Keratinocyte (primary cell): ENCODE data around the gene LTBP2. TPM values are rescaled to one million over a fixed set of nuclear protein-coding genes. Genes with fewer than 3 reads are reported as not detected.

Experiments used
- DNase-seq: peaks from one replicate; pipeline ENCODE4 v3.0.0-alpha.2; 2011; ENCODE audit warnings: low read depth, missing footprints, low spot score
- FAIRE-seq: peaks from 2 replicates; lab custom pipeline; 2011; peaks lifted over from hg19 to GRCh38; lab: Jason Lieb, UNC
- H2AFZ ChIP-seq: 2 replicates; pipeline ENCODE4 v1.6.0; 2012; ENCODE audit warnings: low read length, control low read depth, inconsistent platforms; ENCODE audit not compliant: control insufficient read depth
- H3K27ac ChIP-seq: 2 replicates; pipeline ENCODE4 v1.5.1; 2011; ENCODE audit warnings: low read length; ENCODE audit not compliant: control insufficient read depth, insufficient read depth
- H3K27me3 ChIP-seq: 3 replicates; pipeline ENCODE4 v1.6.0; 2011; ENCODE audit warnings: low read length; ENCODE audit not compliant: control insufficient read depth, insufficient read depth; ENCODE audit errors: extremely low read depth
- H3K36me3 ChIP-seq, 2 experiments: 2 replicates in 1 of 2; 3 replicates in 1 of 2; pipeline ENCODE4 v1.5.1; 2011; ENCODE audit warnings: low read length in 2 of 2, mild to moderate bottlenecking in 1 of 2; ENCODE audit not compliant: control insufficient read depth in 2 of 2, insufficient read depth in 2 of 2; ENCODE audit errors: extremely low read depth in 1 of 2
- H3K4me1 ChIP-seq: 3 replicates; pipeline ENCODE4 v1.5.1; 2011; ENCODE audit warnings: low read length; ENCODE audit not compliant: control insufficient read depth, insufficient read depth; ENCODE audit errors: extremely low read depth
- H3K4me2 ChIP-seq: 3 replicates; pipeline ENCODE4 v1.6.0; 2011; ENCODE audit warnings: low read depth, low read length; ENCODE audit not compliant: control insufficient read depth, insufficient read depth; ENCODE audit errors: extremely low read depth
- H3K4me3 ChIP-seq, 3 experiments: fragments of 200-600 bp in 1 of 3; sonication (generic) in 1 of 3; 2 replicates in 2 of 3; 3 replicates in 1 of 3; pipeline ENCODE4 v1.5.1; 2011 to 2016; ENCODE audit warnings: low read length in 3 of 3, mild to moderate bottlenecking in 3 of 3, control low read depth in 2 of 3, inconsistent platforms in 1 of 3, low read depth in 1 of 3, mixed read lengths in 1 of 3, mixed run types in 1 of 3, moderate library complexity in 1 of 3; ENCODE audit not compliant: control insufficient read depth in 2 of 3, insufficient read depth in 2 of 3; ENCODE audit errors: extremely low read depth in 1 of 3
- H3K79me2 ChIP-seq: 2 replicates; pipeline ENCODE4 v1.6.0; 2012; ENCODE audit warnings: low read length; ENCODE audit not compliant: control insufficient read depth, insufficient read depth
- H3K9ac ChIP-seq: 3 replicates; pipeline ENCODE4 v1.6.0; 2011; ENCODE audit warnings: low read length; ENCODE audit not compliant: control insufficient read depth, insufficient read depth; ENCODE audit errors: extremely low read depth
- H3K9me1 ChIP-seq: 3 replicates; pipeline ENCODE4 v1.6.0; 2011; ENCODE audit warnings: low read length; ENCODE audit not compliant: control insufficient read depth, insufficient read depth; ENCODE audit errors: extremely low read depth
- H3K9me3 ChIP-seq: 2 replicates; pipeline ENCODE4 v1.5.1; 2012; ENCODE audit warnings: low read depth, low read length; ENCODE audit not compliant: control insufficient read depth
- H4K20me1 ChIP-seq: 3 replicates; pipeline ENCODE4 v1.6.0; 2011; ENCODE audit warnings: low read length; ENCODE audit not compliant: control insufficient read depth, insufficient read depth; ENCODE audit errors: extremely low read depth
- CTCF ChIP-seq, 3 experiments: IDR thresholded peaks in 1 of 3; conservative IDR thresholded peaks in 1 of 3; optimal IDR thresholded peaks in 1 of 3; 2 replicates in 2 of 3; 3 replicates in 1 of 3; pipeline versions ENCODE3 to v1.5.1; 2011; ENCODE audit warnings: low read length in 3 of 3, mild to moderate bottlenecking in 3 of 3, moderate library complexity in 2 of 3, control low read depth in 1 of 3, inconsistent platforms in 1 of 3; ENCODE audit not compliant: insufficient read depth in 2 of 3; ENCODE audit errors: extremely low read depth in 1 of 3
- EZH2 ChIP-seq: IDR thresholded peaks from one replicate; pipeline ENCODE4 v1.6.1; 2012; ENCODE audit warnings: inconsistent platforms, mild to moderate bottlenecking, low read length, moderate library complexity
- dilution Hi-C: fragments of 300-500 bp; cut with MboI; formaldehyde crosslinking; loops from one replicate; pipeline ENCODE4 v1.7.0; 2020; ENCODE audit warnings: low sequenced_read_pairs; ENCODE audit not compliant: extremely low pct_ligation_motif_present
- polyA plus RNA-seq, 5 experiments: library from polyadenylated mRNA; depleted of rRNA in 3 of 5; stranded (reverse) in 3 of 5; stranded (forward) in 1 of 5; unstranded in 1 of 5; fragments of >200 nt; gene quantifications; 1 replicate in 1 of 5; 2 replicates in 3 of 5; 3 replicates in 1 of 5; pipeline versions ENCODE4 v1.2.1 to v1.2.3, GENCODE V29; 2011 to 2012; ENCODE audit warnings: missing spikeins in 2 of 5, low read depth in 1 of 5, low replicate concordance in 1 of 5

The LTBP2 gene
- polyA plus RNA-seq, 1 donor (not counting 4 experiments of a cell fraction or from before 2014, with no cell fraction given), result 23.9 TPM

GRCh38 chr14:74459976-74460375 is 152.1 kb downstream of the LTBP2 start:
- H4K20me1 ChIP-seq, result no peaks in the 10 kb centered on the region
- H3K27ac ChIP-seq, result no peak overlapping the region
- no peaks in the 10 kb centered on the region for H3K4me1 ChIP-seq
- FAIRE-seq (no peak), DNase-seq (no peak)
- no peak overlapping the region for H2AFZ ChIP-seq
- H3K36me3 ChIP-seq, result no peaks in the 10 kb centered on the region
- TF ChIP-seq EZH2 (no peak), CTCF (optimal IDR thresholded peaks at IDR 0.05 in 1 of 3, IDR thresholded peaks at IDR 0.05 in 1 of 3, conservative IDR thresholded peaks at IDR 0.05 in 1 of 3; ENCODE audit: extremely low read depth in 1 of 3, insufficient read depth in 2 of 3, low read length in 3 of 3) (no peak)
- no peaks in the 10 kb centered on the region for H3K9me1 ChIP-seq
- dilution Hi-C loops, result no loop called here
- no peak overlapping the region for H3K4me2 ChIP-seq
- H3K9me3 ChIP-seq, result no peaks in the 10 kb centered on the region
- H3K4me3 ChIP-seq, result no peak overlapping the region
- peaks cover 6% of the 10 kb centered on the region for H3K27me3 ChIP-seq
- H3K79me2 ChIP-seq, result no peaks in the 10 kb centered on the region
- no peak overlapping the region for H3K9ac ChIP-seq

DNA sequence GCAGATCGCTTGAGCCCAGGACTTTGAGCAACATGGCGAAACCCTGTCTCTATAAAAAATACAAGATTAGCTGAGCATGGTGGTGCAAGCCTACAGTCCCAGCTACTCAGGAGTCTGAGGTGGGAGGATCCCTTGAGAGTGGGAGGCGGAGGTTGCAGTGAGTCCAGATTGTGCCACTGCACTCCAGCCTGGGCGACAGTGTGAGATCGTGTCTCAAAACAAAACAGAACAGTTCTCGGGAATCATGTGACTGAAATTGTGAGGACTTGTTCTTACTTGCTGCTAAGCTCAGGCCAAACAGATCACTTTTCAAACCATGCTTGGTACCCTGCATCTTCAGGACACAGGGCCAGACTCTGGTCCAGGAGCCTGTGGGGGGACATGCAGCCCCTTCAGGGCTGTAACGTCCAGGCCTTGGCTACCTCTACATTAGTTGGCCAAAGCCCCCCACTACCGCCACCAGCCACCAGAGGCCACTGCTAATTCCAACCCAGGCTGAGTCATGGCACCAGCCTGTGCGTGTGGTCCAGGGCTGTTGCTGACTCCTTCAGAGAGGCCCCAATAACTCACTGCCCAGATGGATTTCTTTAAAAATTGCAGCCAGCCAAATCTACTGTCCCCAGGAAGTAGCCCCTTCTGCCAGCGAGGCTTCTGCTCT is 152.6 kb downstream of the LTBP2 start:
- Histone ChIP-seq H3K79me2 (no peaks in the 10 kb centered on the region), H3K27ac (no peak overlapping the region), H4K20me1 (no peaks in the 10 kb centered on the region), H3K9me1 (no peaks in the 10 kb centered on the region), H3K4me3 (no peak overlapping the region), H3K27me3 (peaks cover 6% of the 10 kb centered on the region), H2AFZ (no peak overlapping the region), H3K4me1 (no peaks in the 10 kb centered on the region), H3K4me2 (no peak overlapping the region), H3K36me3 (no peaks in the 10 kb centered on the region), H3K9me3 (no peaks in the 10 kb centered on the region), H3K9ac (no peak overlapping the region)
- dilution Hi-C loops, result no loop called here
- TF ChIP-seq EZH2 (no peak), CTCF (optimal IDR thresholded peaks at IDR 0.05 in 1 of 3, IDR thresholded peaks at IDR 0.05 in 1 of 3, conservative IDR thresholded peaks at IDR 0.05 in 1 of 3; ENCODE audit: extremely low read depth in 1 of 3, insufficient read depth in 2 of 3, low read length in 3 of 3) (peak; percentile 69 to 81 (median 77))
- DNase-seq (no peak), FAIRE-seq (no peak)
